HepG2 (cell line): ENCODE measurements around the gene TCF12. TPM values are rescaled to one million over a fixed set of nuclear protein-coding genes. Genes with fewer than 3 reads are reported as not detected.

Experiments used
- ATAC-seq: fragments of 200-7000 bp; cut with Tn5 transposase; 3 replicates; pipeline ENCODE4 v1.9.1; 2020; ENCODE audit warnings: mild to moderate bottlenecking, moderate library complexity
- BruUV-seq: library from RNA; stranded (reverse); fragments of 400-500 nt; replicated peaks from 2 replicates; lab custom pipeline; 2021; lab: Mats Ljungman, UMichigan
- CTCF ChIA-PET: fragments of 300-600 bp; formaldehyde crosslinking; extraction: SDS; loops from one replicate; lab custom pipeline; 2021; ENCODE audit warnings: low total read pairs, inconsistent platforms, low intra/inter-chr PET ratio; lab: Yijun Ruan, JAX
- POLR2A ChIA-PET: fragments of 350-600 bp; sonication (Branson Sonifier 250); formaldehyde crosslinking; loops from one replicate; lab custom pipeline; 2020; ENCODE audit warnings: antibody characterized with exemption, inconsistent platforms; lab: Yijun Ruan, JAX
- DNase-seq: peaks from one replicate; pipeline ENCODE4 v3.0.0-alpha.2; 2015; ENCODE audit warnings: low spot score
- FAIRE-seq: peaks from 3 replicates; lab custom pipeline; 2011; peaks lifted over from hg19 to GRCh38; lab: Jason Lieb, UNC
- H2AFZ ChIP-seq: one replicate; pipeline ENCODE4 v1.6.1; 2011; ENCODE audit warnings: low read length, inconsistent platforms
- H3K27ac ChIP-seq: fragments of 300-600 bp; 3 replicates; pipeline ENCODE4 v1.8.0; 2011; ENCODE audit warnings: mixed run types, mild to moderate bottlenecking, mixed read lengths, low read length, inconsistent platforms; ENCODE audit not compliant: insufficient read depth; ENCODE audit errors: extremely low read length
- H3K27me3 ChIP-seq, 2 experiments: fragments of 200-600 bp in 1 of 2; 2 replicates in 1 of 2; 3 replicates in 1 of 2; pipeline versions ENCODE4 v1.6.0 to v1.8.0; 2011; ENCODE audit warnings: low read length in 2 of 2, mild to moderate bottlenecking in 2 of 2, moderate library complexity in 2 of 2, inconsistent platforms in 1 of 2; ENCODE audit not compliant: insufficient read depth in 2 of 2, control insufficient read depth in 1 of 2
- H3K36me3 ChIP-seq, 2 experiments: fragments of 200-600 bp in 1 of 2; replicated peaks in 1 of 2; 2 replicates in 1 of 2; 3 replicates in 1 of 2; pipeline versions ENCODE4 v1.5.1 to v1.8.0; 2011; ENCODE audit warnings: low read length in 2 of 2, inconsistent platforms in 1 of 2; ENCODE audit not compliant: insufficient read depth in 2 of 2, control insufficient read depth in 1 of 2
- H3K4me1 ChIP-seq: 2 replicates; pipeline ENCODE4 v1.5.1; 2012; ENCODE audit warnings: low read length, inconsistent platforms; ENCODE audit not compliant: insufficient read depth
- H3K4me2 ChIP-seq: 2 replicates; pipeline ENCODE4 v1.6.0; 2011; ENCODE audit warnings: low read depth, low read length, inconsistent platforms
- H3K4me3 ChIP-seq, 3 experiments: fragments of 200-600 bp in 1 of 3; sonication (generic), shearing (Covaris generic) in 1 of 3; replicated peaks in 1 of 3; 2 replicates each; pipeline ENCODE4 v1.5.1; 2011 to 2016; ENCODE audit warnings: low read length in 3 of 3, inconsistent platforms in 2 of 3, low read depth in 2 of 3, mild to moderate bottlenecking in 2 of 3, control low read depth in 1 of 3, mixed read lengths in 1 of 3; ENCODE audit not compliant: insufficient read depth in 1 of 3
- H3K79me2 ChIP-seq: one replicate; pipeline ENCODE4 v1.6.1; 2011; ENCODE audit warnings: low read length, inconsistent platforms; ENCODE audit not compliant: insufficient read depth
- H3K9ac ChIP-seq: 2 replicates; pipeline ENCODE4 v1.6.0; 2011; ENCODE audit warnings: mild to moderate bottlenecking, low read depth, low read length, inconsistent platforms; ENCODE audit not compliant: insufficient read depth
- H3K9me3 ChIP-seq: 2 replicates; pipeline ENCODE4 v1.5.1; 2012; ENCODE audit warnings: mild to moderate bottlenecking, low read length
- H4K20me1 ChIP-seq: 2 replicates; pipeline ENCODE4 v1.6.0; 2011; ENCODE audit warnings: inconsistent platforms, mild to moderate bottlenecking, low read length, moderate library complexity; ENCODE audit not compliant: insufficient read depth
- GATA4 ChIP-seq: sonication (generic); IDR thresholded peaks from 2 replicates; pipeline ENCODE4 v1.6.1; 2016; ENCODE audit warnings: antibody characterized with exemption, low read depth, borderline replicate concordance
- HNF4A ChIP-seq: sonication (generic); formaldehyde crosslinking; IDR thresholded peaks from 2 replicates; pipeline ENCODE4 v1.4.0; 2020; ENCODE audit warnings: missing genetic modification reagents
- MAFK ChIP-seq, 2 experiments: IDR thresholded peaks in 1 of 2; conservative IDR thresholded peaks in 1 of 2; 2 replicates each; pipeline ENCODE4 v1.6.1; 2011; ENCODE audit warnings: improper control_type of control experiment in 2 of 2, low read length in 2 of 2
- REST ChIP-seq, 2 experiments: IDR thresholded peaks; 2 replicates each; pipeline ENCODE4 v1.6.1; 2011 to 2012; ENCODE audit warnings: low read length in 2 of 2, borderline replicate concordance in 1 of 2, low read depth in 1 of 2, mild to moderate bottlenecking in 1 of 2, moderate library complexity in 1 of 2
- RXRB ChIP-seq: IDR thresholded peaks from 2 replicates; pipeline ENCODE4 v1.6.1; 2016; ENCODE audit warnings: borderline replicate concordance, missing genetic modification reagents, missing compliant biosample characterization
- ZNF121 ChIP-seq: sonication (generic); formaldehyde crosslinking; IDR thresholded peaks from 2 replicates; pipeline ENCODE4 v1.5.0; 2020; ENCODE audit warnings: mild to moderate bottlenecking, missing genetic modification reagents
- ZNF3 ChIP-seq: IDR thresholded peaks from 2 replicates; pipeline ENCODE4 v1.7.0; 2017; ENCODE audit warnings: inconsistent platforms
- ZNF367 ChIP-seq: sonication (generic); formaldehyde crosslinking; IDR thresholded peaks from 2 replicates; pipeline ENCODE4 v1.4.0; 2020; ENCODE audit warnings: missing genetic modification reagents, borderline replicate concordance
- ZNF841 ChIP-seq: sonication (generic); formaldehyde crosslinking; IDR thresholded peaks from 2 replicates; pipeline ENCODE4 v1.8.1; 2023; ENCODE audit warnings: missing genetic modification reagents, borderline replicate concordance
- WGBS: methylation state at CpG from one replicate; pipeline ENCODE4 v1.1.6; 2017; ENCODE audit warnings: low lambda C conversion rate; 5-methylcytosine and 5-hydroxymethylcytosine counted together
- in situ Hi-C: cut with HindIII; loops from 2 replicates; pipeline ENCODE4 v1.10.0; 2017; ENCODE audit warnings: low pct_unique_long_range_greater_than_20kb; ENCODE audit not compliant: extremely low pct_ligation_motif_present
- intact Hi-C: fragments of 100-400 bp; cut with micrococcal nuclease; formaldehyde crosslinking; loops from one replicate; pipeline ENCODE4 v1.10.0; 2022; ENCODE audit not compliant: unreplicated experiment
- polyA plus RNA-seq, 8 experiments: library from polyadenylated mRNA; depleted of rRNA in 3 of 8; stranded (reverse) in 7 of 8; unstranded in 1 of 8; fragments of >200 nt; fragmentation: Illumina TruSeq in 4 of 8; extraction: Trizol in 4 of 8; gene quantifications; 2 replicates each; pipeline versions ENCODE4 v1.2.1 to v1.2.3, GENCODE V29; 2011 to 2016; ENCODE audit warnings: low read depth in 4 of 8, missing spikeins in 1 of 8, mixed read lengths in 1 of 8; ENCODE audit not compliant: insufficient read depth in 1 of 8
- total RNA-seq, 5 experiments: library from RNA; depleted of rRNA; stranded (reverse); fragments of >200 nt; fragmentation: Illumina TruSeq; extraction: Trizol; gene quantifications; 2 replicates each; pipeline ENCODE4 v1.2.3, GENCODE V29; 2016; ENCODE audit warnings: low read depth in 1 of 5

TCF12 gene
- total and polyA plus RNA-seq, 2 of the 13 experiments (the other 11 are each of a cell fraction or from before 2014, with no cell fraction given), result 48.6 to 51.1 TPM

DNA sequence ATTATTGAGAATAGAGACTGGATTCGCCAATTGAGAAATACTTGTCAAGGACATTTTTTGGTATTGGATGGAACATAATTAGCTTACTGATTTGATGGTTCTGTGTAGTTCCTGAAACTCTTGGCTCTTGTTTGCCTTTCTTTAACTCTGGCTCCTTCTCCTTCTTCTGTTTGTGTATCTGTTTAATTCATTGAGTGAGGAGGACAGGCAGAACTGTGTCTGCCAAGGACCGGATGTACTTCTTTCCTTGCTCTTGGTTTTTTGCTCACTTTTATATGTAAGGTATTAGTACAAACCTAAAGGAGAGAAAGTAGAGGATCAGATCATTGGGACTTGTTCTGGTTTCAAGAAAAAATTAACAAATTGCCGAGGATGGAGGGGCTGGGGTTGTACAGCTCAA is 48.9 kb downstream of the TCF12 start:
- POLR2A ChIA-PET, result no interaction called here
- peaks cover 89% of the 10 kb centered on the region for H3K79me2 ChIP-seq

DNA sequence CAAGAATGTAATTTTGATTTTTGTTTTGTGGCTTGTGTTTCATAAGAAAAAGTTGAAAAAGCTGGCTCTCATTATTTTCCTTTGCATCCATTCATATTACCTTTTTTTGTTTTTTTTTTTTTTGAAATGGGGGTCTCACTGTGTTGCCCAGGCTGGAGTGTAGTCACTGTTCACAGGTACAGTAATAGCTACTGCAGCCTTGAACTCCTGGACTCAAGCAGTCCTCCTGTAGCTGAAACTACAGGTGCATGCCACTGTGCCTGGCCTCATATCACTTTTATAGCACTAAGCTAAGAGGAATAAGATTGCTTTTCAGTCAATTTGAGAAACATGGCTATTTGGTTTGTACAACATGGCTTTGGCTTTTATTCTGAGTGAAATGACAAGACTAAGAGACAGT is 49.8 kb downstream of the TCF12 start:
- DNase-seq (no peak), ATAC-seq (no peak; the same call in 2 of the 3 replicates), FAIRE-seq (no peak)
- no peak overlapping the region; a peak in 1 of 6 replicates for H3K4me3 ChIP-seq
- BruUV-seq, result no TSS peak
- TF ChIP-seq ZNF121 (CRISPR knock-in tag) (peak; percentile 98), ZNF367 (CRISPR knock-in tag) (no peak), GATA4 (no peak), ZNF3 (CRISPR knock-in tag) (no peak), RXRB (CRISPR knock-in tag) (no peak), REST (IDR thresholded peaks at IDR 0.05; ENCODE audit: borderline replicate concordance in 1 of 2, low read depth in 1 of 2, low read length in 2 of 2) (no peak), ZNF841 (CRISPR knock-in tag) (no peak), HNF4A (CRISPR knock-in tag) (0 out of 2 replicates have a peak, but pooled peaks have one; percentile 12)
- CTCF ChIA-PET, result no interaction called here
- H3K36me3 ChIP-seq, result no peaks in the 10 kb centered on the region
- intact Hi-C loops (no loop called here), in situ Hi-C loops (no loop called here)
- H3K4me2 ChIP-seq, result peak overlapping the region; percentile 5; the same call in 1 of the 2 replicates
- H2AFZ ChIP-seq, result no peak overlapping the region
- no peak overlapping the region for H3K9ac ChIP-seq
- H3K4me1 ChIP-seq, result peaks cover 96% of the 10 kb centered on the region
- H4K20me1 ChIP-seq, result peaks cover 4% of the 10 kb centered on the region
- H3K9me3 ChIP-seq, result no peaks in the 10 kb centered on the region
- POLR2A ChIA-PET, result no interaction called here
- no peak overlapping the region for H3K27ac ChIP-seq
- peaks cover 90% of the 10 kb centered on the region for H3K79me2 ChIP-seq
- no peaks in the 10 kb centered on the region for H3K27me3 ChIP-seq

More for the DNA sequence above, 48.9 kb downstream of the TCF12 start:
- Histone ChIP-seq H3K4me2 (no peak overlapping the region), H3K27ac (no peak overlapping the region), H4K20me1 (peaks cover 4% of the 10 kb centered on the region), H2AFZ (no peak overlapping the region), H3K27me3 (no peaks in the 10 kb centered on the region), H3K9ac (no peak overlapping the region), H3K36me3 (no peaks in the 10 kb centered on the region), H3K4me3 (no peak overlapping the region), H3K4me1 (peaks cover 97% of the 10 kb centered on the region), H3K9me3 (no peaks in the 10 kb centered on the region)
- TF ChIP-seq MAFK (conservative IDR thresholded peaks at IDR 0.05 in 1 of 2, IDR thresholded peaks at IDR 0.05 in 1 of 2; ENCODE audit: low read length in 2 of 2), result 0 out of 4 replicates have a peak, but pooled peaks of 1 of the 2 experiments have one; percentile 32
- no peak for TF ChIP-seq RXRB (CRISPR knock-in tag)
- no peak for ATAC-seq
- DNase-seq, result no peak
- intact Hi-C loops, result no loop called here
- WGBS, result 95% methylated on average over 3 of the region's 3 CpGs
- in situ Hi-C loops, result no loop called here
- CTCF ChIA-PET, result no interaction called here
- no peak for FAIRE-seq
- BruUV-seq, result no TSS peak
